WTC11 (cell line): ENCODE results near the gene VSIG1. TPM values are rescaled to one million over a fixed set of nuclear protein-coding genes. Genes with fewer than 3 reads are reported as not detected.

Experiments used
- ATAC-seq: fragments of 200-7000 bp; cut with Tn5 transposase; 2 replicates; pipeline ENCODE4 v1.10.0; 2021; ENCODE audit warnings: mild to moderate bottlenecking, moderate library complexity
- CTCF ChIA-PET: fragments of 300-600 bp; sonication (Branson Sonifier 250); formaldehyde crosslinking; loops from one replicate; lab custom pipeline; 2021; ENCODE audit warnings: antibody characterized with exemption; lab: Charles Lee
- POLR2A ChIA-PET: fragments of 350-600 bp; sonication (Branson Sonifier 250); formaldehyde crosslinking; loops from one replicate; lab custom pipeline; 2021; ENCODE audit warnings: antibody characterized with exemption; lab: Charles Lee
- DNase-seq: peaks from one replicate; pipeline ENCODE4 v3.0.0; 2021; ENCODE audit warnings: low spot score
- H3K27ac Mint-ChIP-seq: 2 replicates; pipeline ENCODE4 v1.8.0; 2021; ENCODE audit warnings: mixed read lengths
- H3K27me3 Mint-ChIP-seq: 2 replicates; pipeline ENCODE4 v1.8.0; 2021; ENCODE audit warnings: low read depth, mild to moderate bottlenecking, moderate library complexity, mixed read lengths
- H3K36me3 Mint-ChIP-seq: 2 replicates; pipeline ENCODE4 v1.8.0; 2021; ENCODE audit warnings: mixed read lengths
- H3K4me1 Mint-ChIP-seq: 2 replicates; pipeline ENCODE4 v1.8.0; 2022; ENCODE audit warnings: mixed read lengths
- H3K4me3 Mint-ChIP-seq: 2 replicates; pipeline ENCODE4 v1.8.0; 2021; ENCODE audit warnings: mild to moderate bottlenecking, moderate library complexity, mixed read lengths
- H3K9me3 Mint-ChIP-seq: 2 replicates; pipeline ENCODE4 v1.8.0; 2021; ENCODE audit warnings: mixed read lengths
- AR ChIP-seq: fragments of 250-450 bp; sonication (Bioruptor Pico); IDR thresholded peaks from 2 replicates; pipeline ENCODE4 v1.9.0; 2021; ENCODE audit warnings: mild to moderate bottlenecking
- ARID4B ChIP-seq: sonication (generic); formaldehyde crosslinking; IDR thresholded peaks from 2 replicates; pipeline ENCODE4 v1.8.0; 2023; ENCODE audit warnings: missing genetic modification reagents, mild to moderate bottlenecking, borderline replicate concordance
- CREB1 ChIP-seq: sonication (generic); formaldehyde crosslinking; IDR thresholded peaks from 2 replicates; pipeline ENCODE4 v1.8.0; 2023; ENCODE audit warnings: mild to moderate bottlenecking, missing genetic modification reagents
- ETV6 ChIP-seq: sonication (generic); formaldehyde crosslinking; IDR thresholded peaks from 2 replicates; pipeline ENCODE4 v1.8.1; 2022; ENCODE audit warnings: mild to moderate bottlenecking, missing genetic modification reagents
- GRHL2 ChIP-seq: fragments of 250-450 bp; sonication (Bioruptor Pico); IDR thresholded peaks from 2 replicates; pipeline ENCODE4 v1.8.0; 2022; ENCODE audit warnings: mild to moderate bottlenecking, moderate library complexity; ENCODE audit not compliant: insufficient replicate concordance, severe bottlenecking
- JUN ChIP-seq: sonication (generic); formaldehyde crosslinking; IDR thresholded peaks from 2 replicates; pipeline ENCODE4 v1.8.0; 2023; ENCODE audit warnings: mild to moderate bottlenecking, missing genetic modification reagents
- SMAD4 ChIP-seq: sonication (generic); formaldehyde crosslinking; IDR thresholded peaks from 2 replicates; pipeline ENCODE4 v1.8.0; 2022; ENCODE audit warnings: mild to moderate bottlenecking, missing genetic modification reagents
- TCF7 ChIP-seq: sonication (generic); formaldehyde crosslinking; IDR thresholded peaks from 2 replicates; pipeline ENCODE4 v1.8.0; 2022; ENCODE audit warnings: mild to moderate bottlenecking, low read depth, missing genetic modification reagents, moderate library complexity
- USF2 ChIP-seq: sonication (generic); formaldehyde crosslinking; IDR thresholded peaks from 2 replicates; pipeline ENCODE4 v1.8.1; 2023; ENCODE audit warnings: mild to moderate bottlenecking, missing genetic modification reagents, moderate library complexity
- ZBTB21 ChIP-seq: sonication (generic); formaldehyde crosslinking; IDR thresholded peaks from 2 replicates; pipeline ENCODE4 v1.8.1; 2023; ENCODE audit warnings: mild to moderate bottlenecking, missing genetic modification reagents, borderline replicate concordance
- ZBTB43 ChIP-seq: sonication (generic); formaldehyde crosslinking; IDR thresholded peaks from 2 replicates; pipeline ENCODE4 v1.8.1; 2023; ENCODE audit warnings: mild to moderate bottlenecking, missing genetic modification reagents
- ZNF138 ChIP-seq: sonication (generic); formaldehyde crosslinking; conservative IDR thresholded peaks from 2 replicates; pipeline ENCODE4 v1.8.1; 2022; ENCODE audit warnings: mild to moderate bottlenecking, moderate library complexity, missing genetic modification reagents
- ZNF219 ChIP-seq: sonication (generic); formaldehyde crosslinking; IDR thresholded peaks from 2 replicates; pipeline ENCODE4 v1.8.0; 2023; ENCODE audit warnings: missing genetic modification reagents, mild to moderate bottlenecking, borderline replicate concordance
- ZNF425 ChIP-seq: fragments of 250-450 bp; sonication (Bioruptor Pico); conservative IDR thresholded peaks from 2 replicates; pipeline ENCODE4 v1.9.0; 2021; ENCODE audit warnings: mild to moderate bottlenecking
- ZNF532 ChIP-seq: fragments of 250-450 bp; sonication (Bioruptor Pico); IDR thresholded peaks from 2 replicates; pipeline ENCODE4 v1.9.0; 2021; ENCODE audit warnings: mild to moderate bottlenecking, borderline replicate concordance
- total RNA-seq: library from RNA; stranded (reverse); gene quantifications from 3 replicates; pipeline ENCODE4 v1.2.3, GENCODE V29; 2021

VSIG1 gene
- total RNA-seq, 1 experiment from 2014 or later = 1.2 TPM

- ATAC-seq (no peak), DNase-seq (no peak)
- Mint-ChIP-seq H3K9me3 (no peaks in the 10 kb centered on the region), H3K4me1 (peaks cover 9% of the 10 kb centered on the region), H3K27me3 (no peaks in the 10 kb centered on the region), H3K27ac (no peak overlapping the region)
- TF ChIP-seq ZBTB21 (CRISPR knock-in tag) (no peak), TCF7 (no peak), SMAD4 (CRISPR knock-in tag) (no peak), AR (no peak), ZNF532 (CRISPR knock-in tag) (no peak), JUN (CRISPR knock-in tag) (no peak), ZBTB43 (CRISPR knock-in tag) (no peak), USF2 (CRISPR knock-in tag) (no peak), ZNF219 (CRISPR knock-in tag) (no peak), ZNF138 (CRISPR knock-in tag) (no peak), ZNF425 (CRISPR knock-in tag) (no peak), CREB1 (CRISPR knock-in tag) (no peak), GRHL2 (CRISPR knock-in tag) (no peak), ARID4B (no peak), ETV6 (no peak)
- TF ChIP-seq, all 79 proteins: peak for 0
- ChIA-PET CTCF (no interaction called here), POLR2A (no interaction called here)
- no peak overlapping the region for H3K4me3 Mint-ChIP-seq
- no peaks in the 10 kb centered on the region for H3K36me3 Mint-ChIP-seq
These were observed 23.3 kb downstream of the VSIG1 start for GRCh38 chrX:108068121-108068520.
